ENCODE data around the gene RALGPS1. TPM values are rescaled to one million over a fixed set of nuclear protein-coding genes. Genes with fewer than 3 reads are reported as not detected.

RALGPS1 gene
- total and polyA plus RNA-seq, 8 donors = 5.8 to 12.7 (median 9.3) TPM

DNA sequence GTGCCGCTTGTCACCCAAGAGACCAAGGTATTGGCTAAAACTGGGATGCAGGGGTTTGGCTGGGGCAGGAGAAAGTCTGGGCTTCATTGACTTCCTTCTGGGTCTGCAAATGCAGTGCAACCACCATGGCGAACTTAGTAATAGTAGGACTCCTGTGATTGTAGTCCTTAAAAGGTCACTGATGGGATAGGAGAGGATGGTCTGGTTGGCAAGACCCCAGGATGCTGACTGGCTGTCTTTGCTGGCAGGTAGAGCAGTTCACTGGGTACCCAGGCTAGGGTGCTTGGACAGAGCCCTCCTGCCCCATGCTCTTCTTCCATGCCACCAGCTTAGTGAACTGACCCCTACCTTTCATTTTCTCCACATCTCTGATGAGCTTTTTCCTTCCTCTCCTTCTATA is 170.6 kb downstream of the RALGPS1 start:
- no peak for TF ChIP-seq CTCF (IDR thresholded peaks at IDR 0.05)
- Histone ChIP-seq H3K4me1 (no peaks in the 10 kb centered on the region), H3K36me3 (no peaks in the 10 kb centered on the region), H3K27ac (no peak overlapping the region), H3K9me3 (no peaks in the 10 kb centered on the region), H3K27me3 (no peaks in the 10 kb centered on the region), H3K4me3 (no peak overlapping the region)
- FAIRE-seq (no peak), DNase-seq (no peak), ATAC-seq (no peak)
- 97 to 100% methylated on average over 2 of the region's 2 CpGs for WGBS, 2 donors
- intact Hi-C loops (cut with DNase I) = no loop called here

DNA sequence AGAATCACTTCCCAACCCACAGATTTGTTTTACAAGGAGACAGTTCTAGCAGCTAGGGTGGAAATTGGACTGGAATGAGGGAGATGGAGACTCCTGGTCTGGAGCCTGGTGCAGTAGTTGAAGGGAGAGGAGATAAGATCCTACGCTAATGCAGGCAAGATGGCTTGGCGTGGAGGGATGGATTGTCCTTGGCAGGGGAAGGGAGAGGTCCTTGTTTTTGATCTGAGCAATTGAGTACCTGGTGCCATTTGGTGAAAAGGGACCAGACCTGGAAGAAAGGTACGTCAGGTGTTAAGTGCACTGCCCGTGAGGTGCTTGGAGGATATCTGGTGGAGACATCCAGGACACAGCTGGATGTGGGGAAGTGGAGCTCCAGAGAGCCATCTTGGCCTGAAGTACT is 172.2 kb downstream of the RALGPS1 start:
- DNase-seq (no peak), FAIRE-seq (no peak), ATAC-seq (no peak)
- H3K27me3 ChIP-seq = no peaks in the 10 kb centered on the region
- H3K36me3 ChIP-seq = no peaks in the 10 kb centered on the region
- no peaks in the 10 kb centered on the region for H3K9me3 ChIP-seq
- H3K4me3 ChIP-seq = no peak overlapping the region
- WGBS, 2 donors = 97 to 98% methylated on average over 4 of the region's 4 CpGs
- intact Hi-C loops (cut with DNase I) = no loop called here
- no peak for TF ChIP-seq CTCF (IDR thresholded peaks at IDR 0.05)
- no peaks in the 10 kb centered on the region for H3K4me1 ChIP-seq
- H3K27ac ChIP-seq = no peak overlapping the region

GRCh38 chr9:127087411-127087810 is 172.8 kb downstream of the RALGPS1 start:
- WGBS, 2 donors = 93 to 97% methylated on average over 6 of the region's 6 CpGs
- Histone ChIP-seq H3K27ac (no peak overlapping the region), H3K36me3 (no peaks in the 10 kb centered on the region), H3K4me3 (no peak overlapping the region), H3K9me3 (no peaks in the 10 kb centered on the region), H3K27me3 (no peaks in the 10 kb centered on the region), H3K4me1 (no peaks in the 10 kb centered on the region)
- DNase-seq (no peak), ATAC-seq (no peak), FAIRE-seq (no peak)
- intact Hi-C loops (cut with DNase I) = no loop called here
- no peak for TF ChIP-seq CTCF (IDR thresholded peaks at IDR 0.05)

- no peak for ATAC-seq
- intact Hi-C loops (cut with DNase I) = no loop called here
- no peak overlapping the region for H3K4me3 ChIP-seq
- 91 to 94% methylated on average over 8 of the region's 8 CpGs for WGBS, 2 donors
- no peaks in the 10 kb centered on the region for H3K27me3 ChIP-seq
- no peak for DNase-seq
- no peak overlapping the region for H3K27ac ChIP-seq
- no peak for FAIRE-seq
- H3K36me3 ChIP-seq = no peaks in the 10 kb centered on the region
- no peak for TF ChIP-seq CTCF (IDR thresholded peaks at IDR 0.05)
- no peaks in the 10 kb centered on the region for H3K4me1 ChIP-seq
- H3K9me3 ChIP-seq = no peaks in the 10 kb centered on the region
These were observed 173.3 kb downstream of the RALGPS1 start for GRCh38 chr9:127087836-127088235.

DNA sequence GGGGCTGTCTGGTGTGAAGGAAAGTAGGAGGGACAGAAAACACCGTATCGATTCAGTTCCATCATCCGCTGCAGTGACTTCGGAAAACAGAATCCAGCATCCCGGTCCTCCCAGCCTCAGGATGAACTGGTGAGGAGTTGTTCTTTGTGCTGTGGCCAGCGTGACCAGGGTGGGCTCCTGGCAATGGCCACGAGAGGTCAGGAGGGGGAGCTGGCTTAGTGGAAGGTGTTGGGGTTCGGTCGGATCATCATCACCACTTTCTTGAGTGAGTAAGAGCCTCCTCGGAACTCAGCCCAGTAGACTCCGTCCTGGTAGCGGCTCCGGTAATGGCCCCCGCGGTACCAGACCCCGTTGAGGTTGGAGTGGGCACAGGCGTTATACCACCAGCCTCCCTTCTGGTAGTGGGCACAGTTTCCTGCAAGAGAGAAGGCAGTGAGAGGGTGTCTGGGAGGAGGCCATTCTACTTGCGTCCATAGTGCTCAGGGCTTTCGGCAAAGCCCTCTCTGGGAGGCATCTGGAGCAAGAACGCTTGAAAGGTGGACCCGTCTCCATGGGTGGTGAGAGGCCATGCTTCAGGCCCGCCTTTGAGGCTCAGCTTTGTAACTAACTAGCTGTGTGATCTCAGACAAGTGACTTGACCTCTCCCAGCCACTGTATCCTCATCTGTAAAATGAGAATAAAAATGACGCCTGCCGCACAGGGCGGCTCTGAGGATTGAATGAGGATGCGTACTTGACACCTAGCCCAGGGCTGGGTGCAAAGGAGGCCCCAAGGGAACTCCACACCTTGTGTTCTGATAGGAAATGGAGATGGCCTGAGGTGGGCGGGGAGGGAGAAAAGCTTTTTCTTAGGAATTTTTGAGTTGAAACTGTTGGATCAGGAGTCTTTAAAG is 174.4 kb downstream of the RALGPS1 start:
- ATAC-seq (no peak), DNase-seq (no peak), FAIRE-seq (no peak)
- H3K27me3 ChIP-seq = no peaks in the 10 kb centered on the region
- no peaks in the 10 kb centered on the region for H3K4me1 ChIP-seq
- H3K9me3 ChIP-seq = no peaks in the 10 kb centered on the region
- no peak for TF ChIP-seq CTCF (IDR thresholded peaks at IDR 0.05)
- no peak overlapping the region for H3K27ac ChIP-seq
- H3K36me3 ChIP-seq = no peaks in the 10 kb centered on the region
- H3K4me3 ChIP-seq = no peak overlapping the region
- WGBS, 2 donors = 94% methylated on average over 27 of the region's 27 CpGs
- intact Hi-C loops (cut with DNase I) = no loop called here
